HL-60 (cell line): ENCODE data around the gene LAMA2.

ENCODE experiments used
- CTCF ChIP-seq: IDR thresholded peaks from one replicate; pipeline ENCODE4 v1.5.1; 2011; ENCODE audit warnings: low read length, control low read depth, inconsistent platforms; ENCODE audit not compliant: insufficient read depth
- GABPA ChIP-seq: IDR thresholded peaks from 2 replicates; pipeline ENCODE4 v1.6.1; 2012; ENCODE audit warnings: low read depth
- POLR2AphosphoS5 ChIP-seq: IDR thresholded peaks from 2 replicates; pipeline ENCODE4 v1.6.1; 2012; ENCODE audit warnings: low read depth
- TF ChIP-seq, protein P1 (sequence below): IDR thresholded peaks from 2 replicates; pipeline ENCODE4 v1.6.1; 2012; ENCODE audit warnings: low read depth; ENCODE audit not compliant: insufficient replicate concordance

DNA sequence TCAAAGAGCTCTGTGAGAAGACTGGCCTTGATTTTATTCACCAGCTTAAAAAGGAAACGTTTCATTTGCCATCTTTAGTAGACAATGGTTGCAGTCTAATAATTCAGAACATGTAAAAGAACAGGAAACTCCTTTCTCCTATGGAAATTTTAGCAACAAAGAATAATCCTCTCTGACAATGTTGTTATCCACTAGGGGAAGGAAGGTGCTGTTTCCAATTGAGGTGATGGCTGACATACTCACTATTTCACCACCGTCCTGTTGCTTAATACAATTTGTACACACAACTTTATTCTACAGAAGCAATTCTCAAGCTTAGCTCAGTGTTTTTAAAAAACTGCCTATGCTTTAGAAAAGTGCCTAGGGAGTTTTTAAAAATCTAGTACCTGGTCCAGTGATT, 634.4 kb downstream of the LAMA2 start:
- TF ChIP-seq CTCF, result no peak
- TF ChIP-seq POLR2AphosphoS5, result no peak
- TF ChIP-seq, protein P1, sequence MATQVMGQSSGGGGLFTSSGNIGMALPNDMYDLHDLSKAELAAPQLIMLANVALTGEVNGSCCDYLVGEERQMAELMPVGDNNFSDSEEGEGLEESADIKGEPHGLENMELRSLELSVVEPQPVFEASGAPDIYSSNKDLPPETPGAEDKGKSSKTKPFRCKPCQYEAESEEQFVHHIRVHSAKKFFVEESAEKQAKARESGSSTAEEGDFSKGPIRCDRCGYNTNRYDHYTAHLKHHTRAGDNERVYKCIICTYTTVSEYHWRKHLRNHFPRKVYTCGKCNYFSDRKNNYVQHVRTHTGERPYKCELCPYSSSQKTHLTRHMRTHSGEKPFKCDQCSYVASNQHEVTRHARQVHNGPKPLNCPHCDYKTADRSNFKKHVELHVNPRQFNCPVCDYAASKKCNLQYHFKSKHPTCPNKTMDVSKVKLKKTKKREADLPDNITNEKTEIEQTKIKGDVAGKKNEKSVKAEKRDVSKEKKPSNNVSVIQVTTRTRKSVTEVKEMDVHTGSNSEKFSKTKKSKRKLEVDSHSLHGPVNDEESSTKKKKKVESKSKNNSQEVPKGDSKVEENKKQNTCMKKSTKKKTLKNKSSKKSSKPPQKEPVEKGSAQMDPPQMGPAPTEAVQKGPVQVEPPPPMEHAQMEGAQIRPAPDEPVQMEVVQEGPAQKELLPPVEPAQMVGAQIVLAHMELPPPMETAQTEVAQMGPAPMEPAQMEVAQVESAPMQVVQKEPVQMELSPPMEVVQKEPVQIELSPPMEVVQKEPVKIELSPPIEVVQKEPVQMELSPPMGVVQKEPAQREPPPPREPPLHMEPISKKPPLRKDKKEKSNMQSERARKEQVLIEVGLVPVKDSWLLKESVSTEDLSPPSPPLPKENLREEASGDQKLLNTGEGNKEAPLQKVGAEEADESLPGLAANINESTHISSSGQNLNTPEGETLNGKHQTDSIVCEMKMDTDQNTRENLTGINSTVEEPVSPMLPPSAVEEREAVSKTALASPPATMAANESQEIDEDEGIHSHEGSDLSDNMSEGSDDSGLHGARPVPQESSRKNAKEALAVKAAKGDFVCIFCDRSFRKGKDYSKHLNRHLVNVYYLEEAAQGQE, result no peak
- TF ChIP-seq GABPA, result no peak
